NCI-H1092 (cell line): ENCODE data around the gene FAF1.

Source experiments
- DNase-seq: peaks from one replicate; lab custom pipeline; 2025; lab: John Stamatoyannopoulos, UW

The FAF1 gene

DNA sequence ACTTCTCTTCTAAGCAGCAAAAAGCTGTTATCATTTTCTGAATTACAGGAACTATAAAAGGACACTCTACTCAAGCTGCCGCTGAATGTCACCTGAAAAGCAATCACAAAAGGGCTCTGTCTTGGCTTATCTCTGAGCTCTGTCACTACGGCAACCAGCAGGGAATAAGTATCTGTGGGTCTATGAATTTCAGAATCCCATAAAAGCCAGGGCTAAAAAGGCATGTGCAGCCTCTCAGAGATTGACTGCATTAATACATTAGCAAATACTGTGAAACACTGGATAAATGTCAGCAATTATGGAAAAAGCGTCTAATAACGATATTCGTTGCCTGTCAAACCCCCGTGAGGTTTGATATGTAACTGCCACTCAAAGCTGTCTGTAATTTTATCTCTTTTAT, 326.6 kb downstream of the FAF1 start:
- DNase-seq, result peak; percentile 71

GRCh38 chr1:50631161-50631560, 328.9 kb downstream of the FAF1 start:
- DNase-seq, result no peak

- no peak for DNase-seq
These were observed 337.8 kb downstream of the FAF1 start for GRCh38 chr1:50622259-50622658.

DNA sequence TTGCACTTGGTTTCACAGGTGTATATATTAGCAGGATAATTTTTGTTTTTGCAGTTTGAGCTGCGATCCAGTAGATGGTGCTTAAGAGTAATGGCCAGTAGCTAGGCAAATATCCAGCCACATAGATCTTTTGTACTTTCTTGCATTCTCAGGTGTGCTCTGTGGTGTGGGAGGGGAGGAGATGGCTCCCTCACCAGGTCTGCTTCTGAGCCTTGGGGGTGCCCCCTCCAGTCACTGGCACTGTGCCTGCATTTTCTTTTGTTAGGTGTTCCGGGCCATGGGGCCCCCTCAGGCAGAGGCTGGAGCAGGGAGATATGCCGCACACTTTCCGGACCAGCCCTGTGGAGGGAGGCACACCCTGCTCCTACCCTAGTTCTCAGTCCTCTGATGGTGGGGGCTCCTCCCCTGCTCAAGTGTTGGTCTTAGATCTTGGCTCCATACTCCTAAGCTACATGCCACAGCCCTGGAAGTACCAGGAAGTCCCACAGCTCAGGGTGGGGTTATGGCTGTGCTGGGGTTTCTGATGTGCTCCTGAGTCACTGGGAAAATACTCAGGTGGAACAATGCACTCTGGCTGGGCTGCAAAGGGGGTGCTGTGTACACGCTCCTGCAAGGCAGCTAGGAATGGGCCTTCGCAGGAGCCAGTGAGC, 339.3 kb downstream of the FAF1 start:
- DNase-seq, result no peak

GRCh38 chr1:50615036-50615750, 344.9 kb downstream of the FAF1 start:
- no peak for DNase-seq

GRCh38 chr1:50611675-50612074, 348.4 kb downstream of the FAF1 start:
- no peak for DNase-seq

DNA sequence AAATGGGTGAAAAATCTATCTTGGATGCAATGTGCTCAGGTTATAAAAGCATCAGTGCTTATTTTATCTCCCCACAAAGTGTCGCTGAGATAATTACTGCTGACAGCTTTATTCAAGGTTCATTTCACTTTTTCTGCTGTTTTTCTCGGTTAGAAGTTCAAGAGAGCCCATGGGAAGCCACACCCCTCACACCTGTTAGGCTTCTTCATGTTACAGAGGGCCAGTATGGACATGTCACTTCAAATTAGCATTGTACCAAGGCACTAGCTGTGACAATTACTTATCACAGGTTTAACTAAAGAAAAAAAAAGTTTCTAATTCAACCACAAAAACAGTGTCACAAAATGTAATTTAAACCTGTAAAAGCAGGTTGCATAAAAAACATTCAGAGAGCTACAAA, 349.5 kb downstream of the FAF1 start:
- no peak for DNase-seq

DNA sequence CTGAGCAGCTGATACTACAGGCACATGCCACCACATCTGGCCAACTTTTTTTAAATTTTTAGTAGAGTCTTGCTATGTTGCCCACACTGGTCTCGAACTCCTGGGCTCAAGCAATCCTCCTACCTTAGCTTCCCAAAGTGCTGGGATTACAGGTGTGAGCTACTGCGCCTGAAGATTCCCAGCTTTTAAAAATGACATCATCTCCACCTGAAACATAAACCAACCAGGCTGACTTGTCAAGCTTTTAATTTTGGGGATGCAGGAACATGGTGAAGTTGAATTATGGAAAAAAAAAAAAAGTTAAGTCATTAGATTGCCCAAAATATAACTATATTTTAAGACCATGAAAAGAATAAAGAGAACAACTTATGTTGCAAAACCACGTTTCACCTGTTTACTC, 350.6 kb downstream of the FAF1 start:
- no peak for DNase-seq

DNA sequence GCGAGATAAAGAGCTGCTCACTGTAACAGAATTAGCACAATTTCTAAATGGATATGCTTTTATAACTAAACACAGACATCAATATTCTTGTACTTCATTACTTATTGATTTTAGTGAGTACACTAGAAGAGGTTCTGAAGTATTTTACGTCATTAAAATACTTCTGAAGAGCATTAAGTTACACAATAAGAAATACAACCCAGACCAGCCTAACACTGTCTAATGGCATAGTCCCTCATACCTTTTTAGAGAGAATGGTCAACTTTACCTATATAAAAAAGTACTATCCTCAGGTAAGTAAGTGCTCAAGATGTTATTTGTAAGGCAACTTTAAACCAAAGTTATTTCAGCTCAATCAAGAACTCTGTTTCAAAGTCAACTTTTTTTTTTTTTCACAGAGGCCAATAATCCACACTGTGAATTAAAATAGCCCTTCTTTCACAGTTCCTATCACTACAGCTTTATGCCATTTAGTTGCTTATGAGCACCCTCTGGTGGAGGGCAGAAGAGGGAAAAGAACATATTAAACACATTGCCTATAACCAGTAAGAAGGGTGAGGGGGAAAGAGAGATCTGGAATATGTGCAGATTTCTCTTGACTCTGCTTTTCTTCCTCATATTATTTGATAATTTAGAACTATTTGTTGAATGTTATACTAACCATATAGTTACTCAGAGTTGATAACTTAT, 354.7 kb downstream of the FAF1 start:
- DNase-seq, result no peak

DNA sequence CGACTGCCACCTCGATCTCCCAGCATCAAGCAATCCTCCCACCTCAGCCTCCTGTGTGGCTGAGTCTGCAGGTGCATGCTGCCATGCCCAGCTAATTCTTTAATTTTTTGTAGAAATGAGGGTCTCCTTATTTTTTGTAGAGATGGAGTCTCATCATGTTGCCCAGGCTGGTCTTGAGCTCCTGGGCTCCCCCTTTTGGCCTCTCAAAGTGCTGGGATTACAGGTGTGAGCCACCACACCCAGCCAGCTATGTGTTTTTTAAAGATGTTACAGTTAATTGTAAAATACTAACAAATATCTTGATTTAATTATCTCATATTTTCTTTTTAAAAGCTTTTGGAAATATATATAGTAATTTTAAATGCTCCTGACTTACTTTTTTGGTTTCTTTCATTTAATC, 355.5 kb downstream of the FAF1 start:
- DNase-seq, result no peak

- no peak for DNase-seq
These were observed 356.5 kb downstream of the FAF1 start for GRCh38 chr1:50603274-50604271.

DNA sequence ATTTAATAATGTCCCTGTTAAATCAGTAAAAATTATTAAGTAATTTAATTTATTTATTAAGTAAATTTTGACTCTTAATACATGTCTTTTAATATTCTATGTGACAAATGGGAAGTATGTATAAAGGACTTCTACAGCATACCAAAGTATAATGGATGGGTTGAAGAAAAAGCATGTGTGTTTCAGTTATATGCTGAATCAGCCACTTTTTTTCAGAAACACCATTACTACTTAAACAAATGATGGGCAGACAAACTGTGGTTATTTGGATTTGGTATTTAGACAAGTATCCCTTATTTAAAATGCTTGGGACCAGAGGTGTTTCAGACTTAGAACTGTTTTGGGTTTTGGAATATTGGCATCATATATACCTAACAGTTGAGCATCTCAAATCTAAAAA, 360.5 kb downstream of the FAF1 start:
- DNase-seq, result no peak

GRCh38 chr1:50595874-50596273, 364.2 kb downstream of the FAF1 start:
- DNase-seq, result no peak

GRCh38 chr1:50593515-50593914, 366.6 kb downstream of the FAF1 start:
- no peak for DNase-seq

GRCh38 chr1:50591598-50591997, 368.5 kb downstream of the FAF1 start:
- no peak for DNase-seq

DNA sequence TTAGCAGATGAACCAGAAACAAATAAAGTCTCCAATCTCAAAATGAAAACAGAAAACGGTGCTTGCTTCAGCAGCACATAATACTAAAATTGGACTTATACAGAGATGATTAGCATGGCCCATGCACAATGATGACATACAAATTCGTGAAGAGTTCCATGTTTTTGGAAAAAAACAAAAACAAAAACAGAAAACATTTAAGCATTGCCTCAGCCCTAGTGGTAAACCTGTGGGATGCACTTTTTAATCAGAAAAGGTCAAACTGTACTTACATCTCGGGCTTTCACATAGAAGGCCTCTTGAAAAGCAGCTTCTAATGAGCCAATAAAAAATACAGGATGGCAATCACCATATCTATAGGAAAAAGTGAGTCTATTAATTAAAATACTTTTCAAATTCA, 377.7 kb downstream of the FAF1 start:
- no peak for DNase-seq

GRCh38 chr1:50570066-50570468, 390.0 kb downstream of the FAF1 start:
- DNase-seq, result no peak

DNA sequence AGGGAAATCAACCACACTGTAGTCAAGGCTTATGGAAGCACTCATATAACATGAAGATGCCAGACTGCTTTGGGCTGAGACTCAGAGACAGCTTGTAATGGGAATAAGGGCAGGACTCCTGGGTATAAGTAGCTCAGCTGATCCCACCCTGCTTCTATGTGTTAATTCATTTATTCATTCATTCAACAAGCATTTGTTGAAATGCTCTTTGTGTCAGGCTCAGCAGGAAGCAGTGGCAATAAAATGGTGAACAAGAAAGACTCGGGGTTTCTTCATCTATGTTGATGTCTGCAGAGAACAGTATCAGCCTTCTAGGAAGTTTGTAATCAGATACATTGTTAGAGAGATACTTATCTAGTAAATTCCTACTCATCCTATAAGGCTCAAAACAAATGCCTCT, 391.3 kb downstream of the FAF1 start:
- no peak for DNase-seq

DNA sequence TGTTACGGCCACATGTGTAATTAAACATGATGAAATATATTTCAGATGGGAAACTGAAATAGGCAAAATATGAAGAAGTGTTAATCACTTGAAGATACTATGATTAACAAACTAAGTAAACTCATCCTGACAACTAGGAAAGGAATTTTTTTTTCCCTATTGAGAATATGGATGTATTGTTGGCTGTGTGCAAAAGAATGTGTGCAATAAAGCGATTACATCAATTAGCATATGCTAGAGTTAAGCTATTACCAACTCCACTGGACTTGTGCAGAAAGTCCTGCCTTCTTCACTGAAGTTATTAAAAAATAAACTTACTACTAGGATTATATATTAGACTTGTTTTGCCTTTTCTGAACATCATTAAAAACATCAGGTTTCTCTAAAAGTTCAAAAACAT, 393.7 kb downstream of the FAF1 start:
- DNase-seq, result no peak

DNA sequence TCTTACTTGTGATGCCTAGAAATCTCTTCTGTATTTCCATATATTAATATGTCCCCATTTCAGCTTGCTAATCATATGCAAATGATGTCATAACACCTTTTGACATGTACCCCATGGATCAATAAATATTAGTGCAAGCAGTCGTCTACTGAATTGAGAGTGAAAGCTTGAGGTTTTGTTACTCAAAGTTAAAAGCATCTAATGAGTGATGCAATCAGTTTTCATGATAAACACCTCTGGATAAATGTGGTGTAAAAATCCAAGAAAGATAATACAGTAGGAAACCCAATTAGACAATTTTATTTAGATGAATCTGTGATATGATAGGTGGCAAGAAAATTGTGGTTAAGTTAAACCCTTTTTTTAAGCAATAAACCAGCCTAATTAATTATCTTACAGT, 395.6 kb downstream of the FAF1 start:
- DNase-seq, result no peak

GRCh38 chr1:50562106-50562505, 398.0 kb downstream of the FAF1 start:
- no peak for DNase-seq

DNA sequence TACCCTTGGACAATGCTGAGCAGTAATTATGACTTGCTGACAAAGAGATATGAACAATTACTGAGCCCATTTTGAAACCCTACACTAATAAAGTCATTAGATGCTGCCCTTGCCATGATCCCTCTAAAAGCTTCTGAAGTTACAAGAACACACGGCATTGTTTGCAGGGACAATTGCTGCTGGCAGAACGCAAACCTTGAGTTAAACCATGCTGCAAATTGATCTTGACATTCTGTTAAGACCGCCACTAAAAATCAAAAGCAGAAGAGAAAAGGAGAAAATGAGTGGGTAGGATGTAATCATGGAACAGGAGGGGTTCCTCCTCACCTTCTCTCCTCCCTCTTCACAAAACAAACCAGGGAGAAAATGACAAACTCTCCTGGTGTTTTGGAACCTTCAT, 400.6 kb downstream of the FAF1 start:
- DNase-seq, result peak; percentile 1
